ENCODE results near the gene BICD2.

Gene BICD2

DNA sequence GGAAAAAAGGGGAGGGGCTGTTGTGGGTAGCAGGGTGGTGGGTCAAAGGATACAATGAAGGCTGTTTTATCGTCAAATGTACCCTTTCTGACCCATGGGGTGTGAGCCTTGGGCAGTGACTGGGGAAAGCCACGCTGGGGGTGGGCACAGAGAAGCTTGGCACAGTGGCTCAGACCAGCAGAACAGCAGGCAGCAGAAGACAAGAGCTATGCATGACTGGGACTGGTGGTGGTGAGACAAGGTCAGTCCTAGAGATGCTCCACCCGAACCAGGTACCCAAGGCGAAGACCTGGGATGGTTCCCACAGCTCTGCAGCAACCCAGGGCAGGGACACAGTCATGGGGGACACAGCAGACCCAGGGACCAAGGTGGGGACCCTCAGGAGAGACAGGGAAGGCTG lies 38.3 kb downstream of the BICD2 start:
- DNase-seq: no peak

DNA sequence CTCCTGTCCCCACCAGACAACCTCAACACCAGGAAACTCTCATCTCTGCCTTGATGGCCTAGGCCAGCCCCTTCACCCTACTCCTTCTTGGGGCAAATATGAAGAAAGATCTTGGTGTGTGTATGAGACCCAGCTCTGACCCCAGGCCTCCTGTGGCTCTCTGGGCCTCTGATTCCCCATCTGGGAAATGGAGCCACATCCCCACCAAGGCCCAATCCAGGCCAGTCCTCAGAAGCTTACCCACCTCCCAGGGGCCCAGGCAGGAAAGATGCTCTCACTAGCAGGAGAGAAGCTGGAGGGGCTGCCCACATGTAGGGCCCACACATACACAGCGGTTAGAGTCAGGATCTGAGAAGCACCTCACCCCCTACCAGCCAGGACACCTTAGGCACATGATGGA lies 38.9 kb downstream of the BICD2 start:
- DNase-seq: no peak

GRCh38 chr9:92725266-92725545 lies 39.4 kb downstream of the BICD2 start:
- DNase-seq: no peak

GRCh38 chr9:92724528-92725265 lies 39.9 kb downstream of the BICD2 start:
- DNase-seq: no peak

DNA sequence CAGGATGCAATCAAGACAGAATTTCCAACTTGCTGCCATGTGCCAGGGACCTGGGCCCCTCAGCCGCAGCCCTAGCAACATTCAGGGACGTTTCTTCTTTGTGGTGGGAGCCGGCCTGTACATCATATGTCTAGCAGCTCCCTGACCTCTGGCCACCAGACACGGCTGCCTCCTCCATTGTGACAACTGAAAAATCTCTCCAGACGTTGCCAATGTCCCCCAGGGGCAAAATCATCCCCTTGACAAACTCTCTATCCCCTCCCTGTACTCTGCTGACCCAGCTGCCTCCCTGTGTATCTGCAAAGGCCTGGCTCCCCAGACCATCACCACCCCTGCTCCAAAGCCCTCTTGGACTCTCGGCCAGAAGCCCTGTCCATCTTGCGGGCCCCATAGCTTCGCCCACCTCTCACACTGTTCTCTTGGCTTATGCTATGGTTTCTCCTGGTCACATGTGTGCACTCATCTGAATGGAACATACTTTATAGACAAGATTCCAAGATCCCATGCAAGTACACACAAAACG lies 40.8 kb downstream of the BICD2 start:
- no peak for DNase-seq

GRCh38 chr9:92723299-92723625 lies 41.4 kb downstream of the BICD2 start:
- no peak for DNase-seq

DNA sequence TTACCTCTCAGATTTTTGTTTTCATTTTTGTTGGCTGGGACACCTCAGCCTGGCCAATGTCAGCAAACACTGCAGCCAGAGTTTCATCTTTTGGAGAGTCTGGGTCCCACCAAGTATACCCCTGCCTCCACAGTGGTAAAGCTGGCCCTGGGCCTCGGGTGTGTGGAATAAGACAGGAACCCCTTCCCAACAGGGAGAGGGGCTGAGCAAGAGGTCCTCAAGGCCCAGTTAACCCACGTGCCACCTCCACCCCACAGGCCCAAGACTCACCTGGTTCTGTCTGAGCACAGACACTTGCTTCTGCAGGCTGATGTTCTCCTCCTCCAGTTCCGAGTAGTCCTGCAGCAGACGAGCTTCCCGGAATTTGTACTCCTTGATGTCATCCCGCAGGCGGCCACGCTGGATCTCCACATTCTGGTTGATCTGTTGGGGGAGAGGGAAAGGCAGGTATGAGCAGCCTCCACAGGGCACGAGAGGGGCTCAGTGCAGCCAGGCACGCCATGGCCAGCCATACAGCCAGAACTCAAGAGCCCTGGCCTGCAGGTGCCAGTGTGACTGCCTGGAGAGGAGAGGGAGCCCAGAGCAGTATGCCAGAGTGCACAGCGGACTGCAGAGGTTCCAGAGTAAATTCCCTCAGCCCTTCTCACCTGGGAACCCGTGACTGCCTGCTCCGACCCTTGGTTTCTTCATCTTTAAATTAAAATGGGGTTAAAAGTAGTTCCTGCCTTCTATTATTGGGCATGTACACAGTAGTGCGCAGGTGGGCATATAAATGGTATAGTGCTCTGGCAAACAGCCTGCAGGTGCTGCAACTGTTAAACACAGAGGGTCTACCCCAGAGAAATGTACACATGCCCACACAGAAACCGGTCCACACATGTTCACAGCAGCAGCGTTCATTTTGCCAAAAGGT lies 42.0 kb downstream of the BICD2 start:
- DNase-seq: no peak

GRCh38 chr9:92721548-92721947 lies 43.1 kb downstream of the BICD2 start:
- DNase-seq: no peak

- DNase-seq: no peak
Observed at GRCh38 chr9:92720807-92721535, 43.7 kb downstream of the BICD2 start.

GRCh38 chr9:92720209-92720765 lies 44.3 kb downstream of the BICD2 start:
- DNase-seq: no peak

DNA sequence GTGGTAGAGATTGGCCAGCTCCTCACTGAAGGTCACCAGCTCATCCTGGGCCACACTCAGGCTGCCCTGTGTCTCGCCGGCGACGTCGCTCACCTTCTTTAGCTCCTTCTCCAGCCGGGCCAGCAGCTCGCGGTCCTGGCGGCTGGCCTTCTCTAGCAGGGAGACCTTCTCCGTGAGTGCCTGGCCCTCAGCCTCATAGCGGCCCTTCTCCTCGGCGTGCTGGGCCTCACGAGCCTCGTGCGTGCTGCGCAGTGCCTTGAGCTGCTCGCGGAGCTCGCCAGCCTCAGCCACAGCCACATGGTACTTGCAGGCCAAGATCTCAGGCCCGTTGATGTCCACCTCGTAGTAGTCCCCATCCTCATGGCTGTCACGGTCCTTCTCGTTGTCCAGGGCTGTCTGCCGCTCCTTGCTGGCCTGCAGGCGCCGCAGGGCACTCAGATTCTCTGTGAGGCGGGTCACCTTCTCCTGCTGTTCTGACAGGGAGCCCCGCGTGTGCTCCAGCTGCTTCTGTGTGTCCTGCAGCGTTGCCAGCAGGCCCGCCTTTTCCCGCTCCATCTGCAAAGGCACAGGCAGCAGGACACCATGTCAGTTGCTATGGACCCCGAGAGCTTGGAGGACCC lies 45.5 kb downstream of the BICD2 start:
- DNase-seq: no peak

DNA sequence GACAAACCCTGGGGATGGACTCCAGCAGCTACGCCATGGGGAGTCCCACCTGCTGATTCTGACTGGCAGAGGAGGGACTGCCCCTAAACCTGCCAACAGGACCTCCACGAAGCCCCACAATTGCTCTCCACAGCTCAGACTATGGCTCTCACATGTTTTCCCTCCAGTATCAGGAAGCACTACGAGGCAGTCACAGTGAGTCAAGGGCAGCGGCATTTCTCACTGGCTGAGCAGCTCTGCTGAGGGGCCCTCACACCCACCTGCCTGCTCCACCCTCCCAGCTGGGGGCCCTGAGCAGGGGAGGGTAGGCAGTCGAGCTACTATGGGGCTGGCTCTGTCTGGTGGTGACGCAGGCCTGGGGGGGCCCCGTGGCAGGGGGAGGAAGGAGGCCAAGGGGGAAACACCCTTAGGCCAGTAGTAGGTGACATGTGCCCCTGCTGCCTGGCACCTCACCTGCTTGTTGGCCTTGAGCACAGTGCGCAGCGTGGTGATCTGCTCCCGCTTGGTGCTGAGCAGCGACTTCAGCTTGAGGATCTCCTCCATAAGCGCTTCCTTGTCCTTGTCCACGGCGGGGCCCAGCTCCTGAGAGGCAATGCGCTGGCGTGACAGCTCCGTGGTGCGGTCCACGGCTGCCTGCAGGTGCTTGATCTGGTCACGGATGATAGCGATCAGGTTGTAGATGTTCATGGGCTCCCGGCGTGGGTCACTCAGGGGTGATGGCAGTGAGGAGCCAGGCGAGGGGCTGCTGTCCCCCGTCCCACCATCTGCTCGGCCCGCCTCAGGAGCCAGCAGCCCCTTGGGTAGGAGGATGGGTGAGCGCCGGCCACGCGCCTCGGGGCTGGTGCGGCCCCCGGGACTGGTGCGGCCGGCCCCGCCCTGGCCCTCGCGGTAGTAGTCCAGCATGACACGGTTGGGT lies 46.3 kb downstream of the BICD2 start:
- DNase-seq: no peak

DNA sequence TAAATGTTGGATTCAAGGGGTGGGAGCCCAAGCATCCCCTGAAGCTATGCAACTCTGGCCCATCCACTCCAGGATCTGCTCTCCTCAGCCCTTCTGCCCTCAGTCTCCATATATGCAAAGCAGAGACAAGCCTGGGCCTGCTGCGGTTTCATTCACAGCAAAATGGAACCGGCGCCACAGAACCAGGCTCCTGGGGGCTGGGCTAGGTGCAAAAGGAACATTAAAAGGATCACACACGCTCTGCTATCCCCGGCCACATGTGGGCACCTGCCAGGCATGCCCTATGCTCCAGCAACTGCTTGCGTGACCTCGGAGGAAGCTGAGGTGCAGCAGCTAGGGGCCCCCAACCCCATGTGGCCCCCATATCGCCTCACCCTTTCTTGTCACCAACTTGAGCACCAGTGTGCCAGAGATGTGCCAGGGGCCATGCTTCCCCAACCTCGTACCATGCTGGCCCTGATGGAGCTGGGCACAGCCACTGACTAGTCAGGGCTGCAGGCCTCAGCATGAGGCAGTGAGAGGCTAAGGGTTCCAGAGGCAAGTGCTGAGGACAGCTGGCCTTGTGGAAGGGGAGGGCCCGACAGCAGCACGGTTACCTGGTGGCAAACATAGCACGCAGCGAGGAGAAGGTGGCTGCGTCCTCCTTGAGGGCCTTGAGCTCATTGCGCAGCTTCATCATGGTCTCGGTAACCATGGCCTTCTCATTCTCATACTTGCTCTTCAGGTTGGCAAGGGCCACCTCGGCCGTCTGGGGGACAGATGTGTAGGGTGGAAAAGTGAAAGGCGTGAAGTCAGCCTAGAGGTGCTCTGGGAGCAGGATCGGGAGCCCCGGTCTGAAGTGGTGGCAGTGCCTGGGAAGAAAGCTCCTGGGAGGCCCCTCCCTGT lies 47.2 kb downstream of the BICD2 start:
- no peak for DNase-seq

DNA sequence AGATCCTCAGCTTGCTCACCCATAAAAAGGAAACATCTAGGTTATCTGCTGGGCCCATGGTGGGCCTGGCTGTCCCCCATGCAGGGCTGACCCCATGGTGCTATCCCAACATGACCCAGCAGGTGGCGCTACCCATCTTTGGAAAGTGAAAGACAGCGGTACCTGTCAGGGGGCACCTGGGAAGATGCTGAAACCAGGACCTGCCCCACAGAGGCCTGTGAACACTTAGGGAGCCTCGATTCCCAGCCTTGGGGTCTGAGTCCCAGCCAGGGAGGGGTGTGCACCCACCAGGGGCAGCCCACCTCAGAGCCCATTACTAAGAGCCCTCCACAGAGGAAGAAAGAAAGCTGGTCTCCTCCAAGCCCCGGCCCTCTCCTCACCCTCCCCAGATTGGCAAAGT lies 48.1 kb downstream of the BICD2 start:
- peak; percentile 85 for DNase-seq

- DNase-seq: no peak
Observed at GRCh38 chr9:92715488-92716231, 49.0 kb downstream of the BICD2 start.

- DNase-seq: no peak
Observed at GRCh38 chr9:92714787-92715487, 49.7 kb downstream of the BICD2 start.

- DNase-seq: no peak
Observed at GRCh38 chr9:92714016-92714415, 50.6 kb downstream of the BICD2 start.

DNA sequence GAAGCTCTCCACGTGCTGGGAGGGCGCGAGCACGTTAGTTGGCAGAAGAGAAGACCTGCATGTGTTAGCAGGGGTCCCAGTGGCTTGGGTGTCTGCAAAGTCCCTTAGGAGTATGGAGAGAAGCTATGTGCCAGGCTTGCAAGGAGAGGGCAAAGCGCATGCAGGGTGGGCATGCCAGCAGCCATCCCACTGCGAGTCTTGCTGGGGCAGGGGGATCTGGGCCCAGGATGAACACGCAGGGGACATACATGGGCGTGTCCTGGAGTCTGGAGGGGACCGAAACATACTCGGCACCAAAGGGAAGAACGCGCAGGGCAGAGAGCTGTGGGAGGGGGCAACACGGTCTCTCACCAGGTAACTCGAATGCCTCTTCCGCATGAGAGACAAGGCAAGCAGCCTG lies 51.1 kb downstream of the BICD2 start:
- no peak for DNase-seq

- DNase-seq: no peak
Observed at GRCh38 chr9:92712767-92713166, 51.9 kb downstream of the BICD2 start.
